NT2/D1 (cell line): ENCODE measurements around the gene RNU6-1.

ENCODE experiments used
- SUZ12 ChIP-seq: IDR thresholded peaks from 2 replicates; pipeline ENCODE4 v1.6.1; 2011; ENCODE audit not compliant: insufficient read length, insufficient read depth; ENCODE audit errors: extremely low read depth
- ZNF274 ChIP-seq: IDR thresholded peaks from 2 replicates; pipeline ENCODE4 v1.6.1; 2011; ENCODE audit warnings: mild to moderate bottlenecking, low read depth, low read length

- TF ChIP-seq ZNF274 (no peak), SUZ12 (no peak)
Measured at GRCh38 chr15:67816668-67817067, 23.2 kb downstream of the RNU6-1 start.
